H1 (cell line): Measurements from ENCODE around the gene CHRNA4. TPM values are rescaled to one million over a fixed set of nuclear protein-coding genes. Genes with fewer than 3 reads are reported as not detected.

Experiments used
- CTCF ChIA-PET: fragments of 300-600 bp; sonication (Branson Sonifier 250); formaldehyde crosslinking; loops from one replicate; lab custom pipeline; 2021; ENCODE audit not compliant: partially characterized antibody; lab: Charles Lee
- POLR2A ChIA-PET: fragments of 300-600 bp; sonication (Branson Sonifier 250); formaldehyde crosslinking; loops from one replicate; lab custom pipeline; 2021; ENCODE audit warnings: inconsistent platforms; ENCODE audit not compliant: partially characterized antibody; lab: Charles Lee
- DNase-seq, 2 experiments: peaks; one replicate each; pipeline versions ENCODE4 v3.0.0 to v3.0.0-alpha.2; 2010 to 2022; ENCODE audit warnings: low spot score in 2 of 2, low read depth in 1 of 2, mixed read lengths in 1 of 2
- FAIRE-seq: peaks from 2 replicates; lab custom pipeline; 2011; peaks lifted over from hg19 to GRCh38; lab: Jason Lieb, UNC
- H2AFZ ChIP-seq: 2 replicates; pipeline ENCODE4 v1.8.1; 2012; ENCODE audit warnings: low read length, inconsistent platforms
- H2AK5ac ChIP-seq: 2 replicates; pipeline ENCODE4 v1.6.1; 2013; ENCODE audit warnings: low read depth, low read length
- H2BK120ac ChIP-seq: replicated peaks from 2 replicates; pipeline ENCODE3; 2013; ENCODE audit warnings: low read depth, low read length, inconsistent platforms
- H2BK12ac ChIP-seq: 2 replicates; pipeline ENCODE4 v1.6.1; 2013; ENCODE audit warnings: low read depth, low read length
- H2BK15ac ChIP-seq: 2 replicates; pipeline ENCODE4 v1.6.1; 2013; ENCODE audit warnings: low read length
- H2BK20ac ChIP-seq: 2 replicates; pipeline ENCODE4 v1.6.1; 2013; ENCODE audit warnings: low read length
- H2BK5ac ChIP-seq: 2 replicates; pipeline ENCODE4 v1.6.1; 2013; ENCODE audit warnings: low read depth, low read length
- H3K14ac ChIP-seq: 2 replicates; pipeline ENCODE4 v1.6.1; 2013; ENCODE audit warnings: inconsistent platforms; ENCODE audit not compliant: insufficient read length
- H3K18ac ChIP-seq: 2 replicates; pipeline ENCODE4 v1.6.1; 2013; ENCODE audit warnings: low read length; ENCODE audit errors: extremely low read depth
- H3K23ac ChIP-seq: 2 replicates; pipeline ENCODE4 v1.6.1; 2013; ENCODE audit warnings: inconsistent platforms; ENCODE audit not compliant: insufficient read length
- H3K23me2 ChIP-seq: 2 replicates; pipeline ENCODE4 v1.6.1; 2013; ENCODE audit warnings: low read depth, low read length
- H3K27ac ChIP-seq: 2 replicates; pipeline ENCODE4 v1.6.1; 2011; ENCODE audit warnings: low read depth, low read length, inconsistent platforms
- H3K27me3 ChIP-seq, 4 experiments: replicated peaks in 1 of 4; 1 replicate in 1 of 4; 2 replicates in 3 of 4; pipeline versions ENCODE4 v1.6.1 to v1.8.1; 2011 to 2013; ENCODE audit warnings: low read length in 3 of 4, mild to moderate bottlenecking in 3 of 4, inconsistent platforms in 2 of 4, mixed read lengths in 2 of 4, moderate library complexity in 1 of 4; ENCODE audit not compliant: control insufficient read depth in 3 of 4, insufficient read depth in 3 of 4; ENCODE audit errors: extremely low read depth in 1 of 4
- H3K36me3 ChIP-seq, 4 experiments: 2 replicates each; pipeline versions ENCODE4 v1.6.1 to v1.8.1; 2011 to 2013; ENCODE audit warnings: mild to moderate bottlenecking in 4 of 4, low read length in 3 of 4, moderate library complexity in 2 of 4, control low read depth in 1 of 4, inconsistent platforms in 1 of 4; ENCODE audit not compliant: insufficient read depth in 4 of 4, control insufficient read depth in 2 of 4
- H3K4ac ChIP-seq: replicated peaks from 2 replicates; pipeline ENCODE3; 2013; ENCODE audit warnings: low read length, low read depth, mixed read lengths, inconsistent platforms; ENCODE audit not compliant: insufficient read length
- H3K4me1 ChIP-seq, 4 experiments: replicated peaks in 1 of 4; 1 replicate in 1 of 4; 2 replicates in 3 of 4; pipeline versions ENCODE4 v1.6.1 to v1.8.1; 2011 to 2013; ENCODE audit warnings: low read length in 3 of 4, inconsistent platforms in 2 of 4, mixed read lengths in 1 of 4; ENCODE audit not compliant: insufficient read depth in 4 of 4, control insufficient read depth in 3 of 4
- H3K4me2 ChIP-seq, 2 experiments: 2 replicates each; pipeline versions ENCODE4 v1.6.1 to v1.8.1; 2011 to 2013; ENCODE audit warnings: low read depth in 2 of 2, low read length in 2 of 2, control low read depth in 1 of 2, inconsistent platforms in 1 of 2, mild to moderate bottlenecking in 1 of 2; ENCODE audit not compliant: insufficient read depth in 1 of 2
- H3K4me3 ChIP-seq, 4 experiments: fragments of 200-600, 300-600 bp in 1 of 4; sonication (generic), shearing (Covaris generic), sonication (Bioruptor Twin) in 1 of 4; 2 replicates each; pipeline versions ENCODE4 v1.5.1 to v1.8.1; 2011 to 2016; ENCODE audit warnings: low read length in 4 of 4, low read depth in 3 of 4, control low read depth in 2 of 4, inconsistent platforms in 2 of 4, mild to moderate bottlenecking in 2 of 4, mixed read lengths in 1 of 4, moderate library complexity in 1 of 4; ENCODE audit not compliant: insufficient read depth in 2 of 4; ENCODE audit errors: extremely low read depth in 1 of 4
- H3K56ac ChIP-seq: replicated peaks from 2 replicates; pipeline ENCODE3; 2013; ENCODE audit warnings: low read depth, mild to moderate bottlenecking, mixed read lengths, low read length, inconsistent platforms; ENCODE audit not compliant: insufficient read length
- H3K79me1 ChIP-seq: 2 replicates; pipeline ENCODE4 v1.6.1; 2013; ENCODE audit warnings: low read depth, low read length, control low read depth
- H3K79me2 ChIP-seq, 2 experiments: 2 replicates each; pipeline versions ENCODE4 v1.6.1 to v1.8.1; 2012 to 2013; ENCODE audit warnings: low read length in 2 of 2, mild to moderate bottlenecking in 2 of 2, inconsistent platforms in 1 of 2; ENCODE audit not compliant: insufficient read depth in 2 of 2, control insufficient read depth in 1 of 2
- H3K9ac ChIP-seq, 4 experiments: replicated peaks in 1 of 4; 1 replicate in 1 of 4; 2 replicates in 3 of 4; pipeline versions ENCODE4 v1.6.1 to v1.8.1; 2011 to 2013; ENCODE audit warnings: low read depth in 3 of 4, low read length in 3 of 4, control low read depth in 2 of 4, mild to moderate bottlenecking in 2 of 4, moderate library complexity in 2 of 4, inconsistent platforms in 1 of 4; ENCODE audit errors: extremely low read depth in 1 of 4
- H3K9me3 ChIP-seq, 2 experiments: 2 replicates each; pipeline versions ENCODE4 v1.6.1 to v1.8.1; 2012 to 2013; ENCODE audit warnings: mild to moderate bottlenecking in 2 of 2, moderate library complexity in 2 of 2, control low read depth in 1 of 2, inconsistent platforms in 1 of 2, low read depth in 1 of 2, low read length in 1 of 2, mixed read lengths in 1 of 2; ENCODE audit not compliant: insufficient read depth in 2 of 2
- H4K20me1 ChIP-seq, 2 experiments: replicated peaks in 1 of 2; 2 replicates each; pipeline versions ENCODE3 to v1.8.1; 2011 to 2013; ENCODE audit warnings: inconsistent platforms in 2 of 2, low read length in 2 of 2, mild to moderate bottlenecking in 1 of 2; ENCODE audit not compliant: insufficient read depth in 2 of 2, control insufficient read depth in 1 of 2
- H4K5ac ChIP-seq: 2 replicates; pipeline ENCODE4 v1.6.1; 2013; ENCODE audit warnings: low read length, low read depth, mixed read lengths, inconsistent platforms; ENCODE audit not compliant: insufficient read length
- H4K8ac ChIP-seq: 2 replicates; pipeline ENCODE4 v1.8.0; 2013; ENCODE audit warnings: mild to moderate bottlenecking, moderate library complexity, low read length, inconsistent platforms; ENCODE audit not compliant: insufficient read depth; ENCODE audit errors: extremely low read depth
- H4K91ac ChIP-seq: replicated peaks from 2 replicates; pipeline ENCODE3; 2013; ENCODE audit warnings: low read length, mixed read lengths, inconsistent platforms; ENCODE audit not compliant: insufficient read length
- CHD1 ChIP-seq: IDR thresholded peaks from 2 replicates; pipeline ENCODE4 v1.6.1; 2012; ENCODE audit warnings: low read depth, low read length, improper control_type of control experiment
- CHD2 ChIP-seq: IDR thresholded peaks from 2 replicates; pipeline ENCODE4 v1.6.1; 2012; ENCODE audit warnings: low read length, improper control_type of control experiment
- CTBP2 ChIP-seq: IDR thresholded peaks from 2 replicates; pipeline ENCODE4 v1.7.0; 2011; ENCODE audit warnings: borderline replicate concordance, mild to moderate bottlenecking, moderate library complexity, mixed read lengths, low read length; ENCODE audit not compliant: insufficient read depth, insufficient read length
- EZH2 ChIP-seq: fragments of 200-600 bp; sonication (generic); IDR thresholded peaks from 2 replicates; pipeline ENCODE4 v1.7.1; 2012; ENCODE audit warnings: low read depth, mild to moderate bottlenecking, moderate library complexity, low read length, inconsistent platforms; ENCODE audit not compliant: severe bottlenecking
- KDM4A ChIP-seq: IDR thresholded peaks from one replicate; pipeline ENCODE4 v1.7.1; 2012; ENCODE audit warnings: low read depth, mild to moderate bottlenecking, moderate library complexity, low read length, inconsistent platforms; ENCODE audit not compliant: severe bottlenecking
- RAD21 ChIP-seq, 2 experiments: IDR thresholded peaks in 1 of 2; conservative IDR thresholded peaks in 1 of 2; 2 replicates each; pipeline ENCODE4 v1.6.1; 2011; ENCODE audit warnings: low read depth in 2 of 2, low read length in 2 of 2, improper control_type of control experiment in 1 of 2, inconsistent platforms in 1 of 2, mild to moderate bottlenecking in 1 of 2, moderate library complexity in 1 of 2
- SRF ChIP-seq: IDR thresholded peaks from 2 replicates; pipeline ENCODE4 v1.6.1; 2011; ENCODE audit warnings: mild to moderate bottlenecking, low read depth, low read length, moderate library complexity
- WGBS, 2 experiments: shearing (Covaris generic) in 1 of 2; methylation state at CpG; one replicate each; pipeline versions ENCODE4 v1.1.6 to v1.1.7; 2013 to 2015; ENCODE audit warnings: low lambda C conversion rate in 2 of 2, mixed read lengths in 2 of 2, inconsistent platforms in 1 of 2, low coverage in 1 of 2, missing lambda C conversion rate in 1 of 2; ENCODE audit not compliant: insufficient replicate concordance in 2 of 2, insufficient coverage in 1 of 2, insufficient read length in 1 of 2; ENCODE audit errors: extremely low coverage in 1 of 2, missing lambda C conversion rate in 1 of 2; 5-methylcytosine and 5-hydroxymethylcytosine counted together
- polyA plus RNA-seq, 7 experiments: library from polyadenylated mRNA; depleted of rRNA in 3 of 7; stranded (reverse) in 5 of 7; unstranded in 2 of 7; fragments of >200 nt in 5 of 7; fragments of 200-250 nt in 2 of 7; gene quantifications; 1 replicate in 5 of 7; 2 replicates in 1 of 7; 4 replicates in 1 of 7; pipeline versions ENCODE4 v1.2.1 to v1.2.3, GENCODE V29; 2011 to 2013; ENCODE audit warnings: missing spikeins in 2 of 7, mixed read lengths in 2 of 7
- total RNA-seq: library from RNA; stranded (reverse); fragmentation: NEBNext Ultra II Directional; extraction: Animal tissue kit (Norgen Biotek cat#: 25700); gene quantifications from 2 replicates; pipeline ENCODE4 v1.2.1, GENCODE V29; 2021

The CHRNA4 gene
- total and polyA plus RNA-seq, 2 of the 8 experiments (the other 6 are each of a cell fraction or from before 2014, with no cell fraction given) = 4.3 to 5.7 TPM

DNA sequence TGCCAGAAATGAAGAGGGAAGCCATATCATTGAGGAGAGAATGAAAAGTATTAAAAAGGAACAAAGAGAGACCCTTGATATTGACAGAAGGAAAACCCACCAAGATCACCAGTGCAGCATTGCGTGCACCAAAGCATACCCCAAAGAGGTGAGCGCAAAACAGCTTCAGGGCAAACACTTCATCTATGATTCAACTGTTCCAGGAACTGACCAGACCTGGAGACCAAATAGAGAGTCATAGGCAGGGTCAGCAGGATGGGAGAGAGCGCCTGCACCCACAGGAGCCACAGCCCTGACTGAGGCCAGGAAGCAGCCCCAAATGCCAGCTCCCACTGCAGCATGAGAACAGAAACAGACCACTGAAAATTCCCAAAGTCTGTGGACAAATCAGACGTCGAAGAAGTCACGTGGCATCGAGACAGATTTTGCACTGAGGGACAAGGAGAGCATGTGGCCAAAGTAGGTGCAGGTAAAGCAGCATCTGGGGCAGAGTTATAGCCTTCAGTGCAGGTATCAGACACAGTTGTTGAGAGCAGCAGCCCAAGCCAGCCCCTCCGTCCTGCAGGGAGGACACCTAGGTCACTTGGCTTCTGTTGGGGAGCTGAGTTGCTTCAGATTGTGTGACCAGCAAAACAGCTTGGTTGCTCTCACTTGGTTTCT lies 29.3 kb downstream of the CHRNA4 start:
- Histone ChIP-seq H4K91ac (no peak overlapping the region), H3K36me3 (no peaks in the 10 kb centered on the region), H3K4me1 (peaks cover 0 to 5% (median 1%) of the 10 kb centered on the region in 4 experiments; a peak in 3 of 7 replicates), H3K56ac (no peak overlapping the region), H2BK15ac (no peak overlapping the region), H3K9me3 (peaks cover 10 to 20% of the 10 kb centered on the region in 2 experiments), H3K9ac (no peak overlapping the region), H3K79me1 (0 out of 2 replicates have a peak, but pooled peaks cover 2% of the 10 kb centered on the region), H3K79me2 (no peaks in the 10 kb centered on the region), H2AFZ (no peak overlapping the region), H3K18ac (no peak overlapping the region), H3K4me3 (no peak overlapping the region), H4K20me1 (peaks cover 0 to 3% of the 10 kb centered on the region in 2 experiments), H3K4me2 (no peak overlapping the region), H2AK5ac (no peak overlapping the region), H3K23ac (no peak overlapping the region), H4K5ac (no peak overlapping the region), H3K4ac (no peak overlapping the region), H3K14ac (no peak overlapping the region), H2BK12ac (no peak overlapping the region), H3K27ac (no peak overlapping the region), H2BK20ac (no peak overlapping the region), H4K8ac (no peak overlapping the region), H2BK120ac (no peak overlapping the region), H3K23me2 (no peaks in the 10 kb centered on the region), H3K27me3 (peaks cover 0 to 3% (median 0%) of the 10 kb centered on the region in 4 experiments; a peak in 1 of 7 replicates), H2BK5ac (no peak overlapping the region)
- CTCF ChIA-PET = interaction anchor here (1.3 to 3.5 kb wide), 4 partner anchors 22 to 109 kb away, joined by 4 to 10 read pairs (median 6); no protein-coding TSS in a partner anchor
- WGBS, 2 experiments = 92% methylated on average over 8 of the region's 8 CpGs; no CpG with 5 or more reads in 1 of the 2 experiments
- DNase-seq = no peak
- POLR2A ChIA-PET = interaction anchor here (1.2 kb wide), 1 partner anchor 10 kb away, joined by 3 read pairs; no protein-coding TSS in a partner anchor
- FAIRE-seq = no peak
- TF ChIP-seq KDM4A (no peak), CHD2 (no peak), CHD1 (no peak), CTBP2 (no peak), SRF (no peak), EZH2 (no peak), RAD21 (IDR thresholded peaks at IDR 0.05 in 1 of 2, conservative IDR thresholded peaks at IDR 0.05 in 1 of 2; ENCODE audit: low read depth in 2 of 2, low read length in 2 of 2) (no peak)
